ENCODE data around the gene PHACTR3.

Gene PHACTR3

DNA sequence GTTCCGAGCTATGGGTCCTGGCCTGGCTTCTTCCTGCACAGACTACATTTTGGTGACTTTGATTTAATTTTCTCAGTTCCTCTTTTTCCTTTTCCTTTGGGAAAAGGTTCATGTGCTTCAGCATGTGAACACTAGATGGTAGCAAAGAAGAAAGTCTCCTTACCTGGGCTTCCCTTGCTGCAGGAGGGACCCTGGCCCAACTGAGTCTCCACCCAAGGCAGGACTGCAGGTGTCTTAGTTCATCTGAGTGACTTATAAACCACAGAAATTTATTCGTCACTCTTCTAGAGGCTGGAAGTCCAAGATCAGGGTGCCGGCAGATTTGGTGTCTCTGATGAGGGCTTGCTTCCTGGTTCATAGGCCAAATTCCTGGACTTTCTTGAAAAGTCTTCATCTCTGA is 165.9 kb downstream of the PHACTR3 start:
- TF ChIP-seq EZH2phosphoT487 (IDR thresholded peaks at IDR 0.05; ENCODE audit: low read length): no peak
- TF ChIP-seq, protein P1, sequence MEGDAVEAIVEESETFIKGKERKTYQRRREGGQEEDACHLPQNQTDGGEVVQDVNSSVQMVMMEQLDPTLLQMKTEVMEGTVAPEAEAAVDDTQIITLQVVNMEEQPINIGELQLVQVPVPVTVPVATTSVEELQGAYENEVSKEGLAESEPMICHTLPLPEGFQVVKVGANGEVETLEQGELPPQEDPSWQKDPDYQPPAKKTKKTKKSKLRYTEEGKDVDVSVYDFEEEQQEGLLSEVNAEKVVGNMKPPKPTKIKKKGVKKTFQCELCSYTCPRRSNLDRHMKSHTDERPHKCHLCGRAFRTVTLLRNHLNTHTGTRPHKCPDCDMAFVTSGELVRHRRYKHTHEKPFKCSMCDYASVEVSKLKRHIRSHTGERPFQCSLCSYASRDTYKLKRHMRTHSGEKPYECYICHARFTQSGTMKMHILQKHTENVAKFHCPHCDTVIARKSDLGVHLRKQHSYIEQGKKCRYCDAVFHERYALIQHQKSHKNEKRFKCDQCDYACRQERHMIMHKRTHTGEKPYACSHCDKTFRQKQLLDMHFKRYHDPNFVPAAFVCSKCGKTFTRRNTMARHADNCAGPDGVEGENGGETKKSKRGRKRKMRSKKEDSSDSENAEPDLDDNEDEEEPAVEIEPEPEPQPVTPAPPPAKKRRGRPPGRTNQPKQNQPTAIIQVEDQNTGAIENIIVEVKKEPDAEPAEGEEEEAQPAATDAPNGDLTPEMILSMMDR (IDR thresholded peaks at IDR 0.05; ENCODE audit: low read length): peak; percentile 68
- TF ChIP-seq EZH2 (optimal IDR thresholded peaks at IDR 0.05; ENCODE audit: low read depth, low read length): no peak
- no peak for DNase-seq
- H3K27ac ChIP-seq (ENCODE audit: low read length): no peak overlapping the region

GRCh38 chr20:59770851-59771250 is 166.5 kb downstream of the PHACTR3 start:
- TF ChIP-seq EZH2phosphoT487 (IDR thresholded peaks at IDR 0.05; ENCODE audit: low read length): no peak
- TF ChIP-seq, protein P1 (IDR thresholded peaks at IDR 0.05; ENCODE audit: low read length): no peak
- no peak for TF ChIP-seq EZH2 (optimal IDR thresholded peaks at IDR 0.05; ENCODE audit: low read depth, low read length)
- Histone ChIP-seq H3K27me3 (replicated peaks; ENCODE audit: insufficient read depth, low read length) (no peaks in the 10 kb centered on the region; the same call in 1 of the 2 replicates), H3K4me1 (ENCODE audit: low read length) (no peaks in the 10 kb centered on the region), H3K9ac (ENCODE audit: low read length) (no peak overlapping the region), H3K4me3 (ENCODE audit: low read length) (no peak overlapping the region), H4K20me1 (ENCODE audit: insufficient read depth, low read length) (no peaks in the 10 kb centered on the region), H2AFZ (ENCODE audit: low read length) (no peak overlapping the region), H3K4me2 (ENCODE audit: low read depth, low read length) (no peak overlapping the region), H3F3A (ENCODE audit: insufficient read depth, low read length) (no peaks in the 10 kb centered on the region), H3K9me2 (replicated peaks; ENCODE audit: insufficient read depth, low read length) (no peaks in the 10 kb centered on the region), H3K27ac (ENCODE audit: low read length) (no peak overlapping the region), H3K36me3 (replicated peaks; ENCODE audit: insufficient read depth, low read length) (no peaks in the 10 kb centered on the region), H3K9me3 (replicated peaks; ENCODE audit: insufficient read depth, low read length) (no peaks in the 10 kb centered on the region), H3K79me2 (ENCODE audit: low read length) (no peaks in the 10 kb centered on the region)
- DNase-seq: no peak

More for the DNA sequence above, 165.9 kb downstream of the PHACTR3 start:
- Histone ChIP-seq H3K9ac (ENCODE audit: low read length) (no peak overlapping the region), H4K20me1 (ENCODE audit: insufficient read depth, low read length) (no peaks in the 10 kb centered on the region), H2AFZ (ENCODE audit: low read length) (no peak overlapping the region), H3K36me3 (replicated peaks; ENCODE audit: insufficient read depth, low read length) (no peaks in the 10 kb centered on the region), H3K4me3 (ENCODE audit: low read length) (no peak overlapping the region), H3K27me3 (replicated peaks; ENCODE audit: insufficient read depth, low read length) (no peaks in the 10 kb centered on the region; the same call in 1 of the 2 replicates), H3K9me3 (replicated peaks; ENCODE audit: insufficient read depth, low read length) (no peaks in the 10 kb centered on the region), H3K4me1 (ENCODE audit: low read length) (no peaks in the 10 kb centered on the region), H3F3A (ENCODE audit: insufficient read depth, low read length) (no peaks in the 10 kb centered on the region), H3K79me2 (ENCODE audit: low read length) (no peaks in the 10 kb centered on the region), H3K4me2 (ENCODE audit: low read depth, low read length) (no peak overlapping the region), H3K9me2 (replicated peaks; ENCODE audit: insufficient read depth, low read length) (no peaks in the 10 kb centered on the region)

- TF ChIP-seq EZH2 (optimal IDR thresholded peaks at IDR 0.05; ENCODE audit: low read depth, low read length) (no peak), EZH2phosphoT487 (IDR thresholded peaks at IDR 0.05; ENCODE audit: low read length) (no peak)
- TF ChIP-seq, protein P1 (IDR thresholded peaks at IDR 0.05; ENCODE audit: low read length): no peak
- Histone ChIP-seq H3K79me2 (ENCODE audit: low read length) (no peaks in the 10 kb centered on the region), H3K9me2 (replicated peaks; ENCODE audit: insufficient read depth, low read length) (no peaks in the 10 kb centered on the region), H3K27me3 (replicated peaks; ENCODE audit: insufficient read depth, low read length) (no peaks in the 10 kb centered on the region; the same call in 1 of the 2 replicates), H4K20me1 (ENCODE audit: insufficient read depth, low read length) (no peaks in the 10 kb centered on the region), H3K4me3 (ENCODE audit: low read length) (no peak overlapping the region), H3F3A (ENCODE audit: insufficient read depth, low read length) (no peaks in the 10 kb centered on the region), H3K4me2 (ENCODE audit: low read depth, low read length) (no peak overlapping the region), H3K9ac (ENCODE audit: low read length) (no peak overlapping the region), H3K9me3 (replicated peaks; ENCODE audit: insufficient read depth, low read length) (no peaks in the 10 kb centered on the region), H2AFZ (ENCODE audit: low read length) (no peak overlapping the region), H3K4me1 (ENCODE audit: low read length) (no peaks in the 10 kb centered on the region), H3K27ac (ENCODE audit: low read length) (no peak overlapping the region), H3K36me3 (replicated peaks; ENCODE audit: insufficient read depth, low read length) (no peaks in the 10 kb centered on the region)
- no peak for DNase-seq
Measured at GRCh38 chr20:59771506-59772372, 167.4 kb downstream of the PHACTR3 start.

Measured in MM.1S (cell line).